ENCODE data around the gene NFATC1.

DNA sequence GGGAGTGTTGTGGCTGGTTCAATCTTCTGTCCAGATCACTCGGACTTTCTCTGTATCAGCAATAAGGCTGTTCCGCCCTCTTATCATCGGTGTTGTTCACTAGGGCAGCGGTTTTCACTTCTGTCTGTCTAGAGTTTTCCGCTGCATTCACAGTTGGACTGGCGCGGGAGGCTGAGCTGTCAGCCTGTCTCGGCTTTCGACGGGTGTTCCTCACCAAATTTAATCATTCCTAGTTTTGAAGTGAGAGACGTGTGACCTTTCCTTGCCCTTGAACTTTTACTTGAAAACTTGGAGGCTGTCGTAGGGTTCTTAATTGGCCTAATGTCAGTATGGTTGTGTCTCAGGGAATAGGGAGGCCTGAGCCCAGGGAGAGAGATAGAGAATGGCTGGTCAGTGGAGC, 108.3 kb downstream of the NFATC1 start:
- TF ChIP-seq CTCF (IDR thresholded peaks at IDR 0.05), result no peak
- TF ChIP-seq POLR2A (IDR thresholded peaks at IDR 0.05), result no peak
- no peak for TF ChIP-seq POLR2AphosphoS5 (IDR thresholded peaks at IDR 0.05)
- TF ChIP-seq EP300 (IDR thresholded peaks at IDR 0.05), result no peak
